Colonic mucosa (tissue), 4 donors: ENCODE data around the gene FNDC1. TPM values are rescaled to one million over a fixed set of nuclear protein-coding genes. Genes with fewer than 3 reads are reported as not detected.

Experiments used
- DNase-seq: peaks from one replicate; pipeline ENCODE4 v3.0.0-alpha.2; 2020
- H3K27ac ChIP-seq: fragments of 200-600 bp; one replicate; pipeline ENCODE4 v1.8.0; 2021
- H3K27me3 ChIP-seq: fragments of 200-600 bp; one replicate; pipeline ENCODE4 v1.8.0; 2021
- H3K36me3 ChIP-seq: fragments of 200-600 bp; one replicate; pipeline ENCODE4 v1.8.0; 2021
- H3K4me1 ChIP-seq: fragments of 200-600 bp; one replicate; pipeline ENCODE4 v1.8.0; 2021; ENCODE audit warnings: mild to moderate bottlenecking
- H3K4me3 ChIP-seq: fragments of 200-600 bp; one replicate; pipeline ENCODE4 v1.8.0; 2021
- H3K9ac ChIP-seq, 2 donors: one replicate each; pipeline ENCODE4 v1.7.0; 2013; ENCODE audit warnings: control low read depth in 2 of 2, low read depth in 2 of 2, low read length in 2 of 2
- H3K9me3 ChIP-seq: fragments of 200-600 bp; one replicate; pipeline ENCODE4 v1.8.0; 2021
- CTCF ChIP-seq: fragments of 200-600 bp; IDR thresholded peaks from one replicate; pipeline ENCODE4 v1.8.0; 2022; ENCODE audit warnings: antibody characterized with exemption, mild to moderate bottlenecking
- intact Hi-C: fragments of 100-400 bp; cut with DNase I; formaldehyde crosslinking; loops from one replicate; pipeline ENCODE4 v1.14.1; 2022
- total RNA-seq, 2 donors: library from RNA; stranded (reverse); fragmentation: NEBNext Ultra II Directional in 1 of 2; extraction: Animal tissue kit (Norgen Biotek cat#: 25700) in 1 of 2; gene quantifications; one replicate each; pipeline ENCODE4 v1.2.1, GENCODE V29; 2021
- donor health status: healthy.
- donor health status: DM: no; HTN: no; CAD: no.
- donor health status: DM: no; HTN: no; CAD: no.

FNDC1 gene
- total RNA-seq, 2 donors from 2014 or later = 0.05 to 1.1 TPM

GRCh38 chr6:159149641-159150040 is 19.6 kb upstream of the FNDC1 start:
- intact Hi-C loops = no loop called here
- DNase-seq = no peak

DNA sequence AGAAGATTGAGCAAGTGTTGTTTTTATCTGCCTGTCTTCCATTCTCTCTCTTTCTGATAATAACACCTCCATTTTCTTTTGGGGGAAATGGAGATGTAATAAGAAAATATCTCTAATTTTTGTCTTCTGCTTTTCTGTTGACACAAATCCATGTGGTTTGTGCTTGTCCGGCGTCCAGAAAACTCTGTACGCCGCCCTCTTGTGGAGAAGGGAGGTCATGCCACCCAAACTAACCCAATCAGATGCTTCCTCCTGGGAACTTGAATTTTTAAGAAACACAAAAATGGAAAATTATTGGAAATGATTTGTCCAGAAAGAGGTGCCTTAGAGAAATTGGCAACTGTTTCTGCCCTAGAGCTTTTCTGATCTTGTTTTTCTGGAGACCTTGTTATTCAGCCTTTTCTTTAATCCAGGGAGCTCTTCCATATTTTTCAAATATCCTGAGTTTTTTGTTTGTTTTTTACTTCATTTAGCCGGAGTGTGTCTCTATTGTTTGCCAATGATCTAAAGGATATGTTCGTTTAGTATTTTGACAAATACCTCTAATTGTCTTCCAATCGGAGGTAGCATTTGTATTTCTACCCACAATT is 17.8 kb upstream of the FNDC1 start:
- Histone ChIP-seq H3K27ac (no peak overlapping the region), H3K9me3 (no peaks in the 10 kb centered on the region), H3K36me3 (no peaks in the 10 kb centered on the region), H3K4me1 (no peaks in the 10 kb centered on the region), H3K27me3 (no peaks in the 10 kb centered on the region), H3K9ac (no peak overlapping the region), H3K4me3 (no peak overlapping the region)
- intact Hi-C loops = no loop called here
- TF ChIP-seq CTCF = peak; percentile 87
- DNase-seq = peak; percentile 54

More at GRCh38 chr6:159149641-159150040, 19.6 kb upstream of the FNDC1 start:
- Histone ChIP-seq H3K9me3 (no peaks in the 10 kb centered on the region), H3K27me3 (no peaks in the 10 kb centered on the region), H3K4me1 (no peaks in the 10 kb centered on the region), H3K27ac (no peak overlapping the region), H3K4me3 (no peak overlapping the region), H3K36me3 (no peaks in the 10 kb centered on the region), H3K9ac (no peak overlapping the region)
- no peak for TF ChIP-seq CTCF

DNA sequence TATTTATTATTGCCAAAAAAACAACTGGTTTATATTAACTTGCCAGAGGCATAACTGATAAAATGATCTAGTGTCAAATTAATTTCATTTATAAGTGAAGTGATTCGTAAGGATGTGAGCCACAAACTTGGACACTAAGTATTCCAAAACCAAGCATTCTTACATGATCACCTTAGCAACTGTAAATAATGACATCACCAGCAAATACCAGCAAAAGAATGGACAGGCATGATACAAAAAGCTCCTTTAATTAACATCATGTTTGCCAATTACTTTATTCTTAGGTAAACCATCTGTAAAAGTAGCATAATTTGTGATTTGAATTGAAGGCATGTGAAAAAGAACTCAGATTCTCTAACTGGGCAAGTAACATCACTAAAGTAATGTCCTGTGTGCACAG is 17.2 kb upstream of the FNDC1 start:
- no peak for DNase-seq
- no peak for TF ChIP-seq CTCF
- Histone ChIP-seq H3K27ac (no peak overlapping the region), H3K9me3 (no peaks in the 10 kb centered on the region), H3K4me1 (no peaks in the 10 kb centered on the region), H3K4me3 (no peak overlapping the region), H3K27me3 (no peaks in the 10 kb centered on the region), H3K9ac (no peak overlapping the region), H3K36me3 (no peaks in the 10 kb centered on the region)
- intact Hi-C loops = no loop called here

DNA sequence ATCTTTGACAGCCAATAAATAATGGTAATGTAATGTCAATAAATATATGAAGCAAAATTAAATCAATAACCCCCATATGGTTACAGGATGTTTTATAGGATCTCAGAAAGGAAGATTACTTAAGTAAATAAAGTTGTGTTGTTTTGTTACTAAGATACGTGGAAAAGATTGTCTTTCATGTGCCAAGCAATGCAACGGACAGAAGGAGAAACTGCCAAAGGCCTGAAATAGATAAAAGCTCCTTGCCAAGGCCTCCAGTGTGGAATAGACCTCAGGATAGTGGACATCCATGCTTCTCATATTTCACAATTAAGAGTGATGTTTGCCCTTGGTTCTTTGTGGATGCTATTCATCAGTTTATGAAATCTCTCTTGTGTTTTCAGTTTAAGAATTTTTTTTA is 16.4 kb upstream of the FNDC1 start:
- no peak for DNase-seq
- H3K36me3 ChIP-seq = no peaks in the 10 kb centered on the region
- no peaks in the 10 kb centered on the region for H3K27me3 ChIP-seq
- TF ChIP-seq CTCF = no peak
- H3K9me3 ChIP-seq = no peaks in the 10 kb centered on the region
- H3K4me3 ChIP-seq = no peak overlapping the region
- intact Hi-C loops = no loop called here
- no peak overlapping the region for H3K9ac ChIP-seq
- no peaks in the 10 kb centered on the region for H3K4me1 ChIP-seq
- H3K27ac ChIP-seq = no peak overlapping the region

DNA sequence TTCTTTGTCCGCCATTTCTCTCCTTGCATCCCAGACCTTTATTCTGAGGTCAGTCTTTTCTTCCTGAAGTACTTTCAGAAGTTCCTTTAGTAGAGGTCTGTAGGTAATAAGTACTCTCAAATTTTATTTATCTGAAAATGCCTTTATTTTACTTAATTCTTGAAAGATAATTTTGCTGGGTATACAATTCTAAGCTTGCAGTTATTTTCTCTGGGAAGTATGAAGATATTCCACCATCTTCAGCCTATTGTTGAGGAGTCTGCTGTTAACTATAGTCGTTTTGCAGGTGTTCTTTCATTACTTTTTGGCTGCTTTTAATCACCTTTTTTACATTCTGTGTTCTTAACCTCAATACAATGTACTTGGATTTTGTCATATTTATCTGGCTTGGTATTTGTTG is 13.5 kb upstream of the FNDC1 start:
- H3K4me1 ChIP-seq = no peaks in the 10 kb centered on the region
- H3K9ac ChIP-seq = no peak overlapping the region
- no peak for DNase-seq
- no peaks in the 10 kb centered on the region for H3K36me3 ChIP-seq
- intact Hi-C loops = no loop called here
- TF ChIP-seq CTCF = no peak
- H3K27ac ChIP-seq = no peak overlapping the region
- no peak overlapping the region for H3K4me3 ChIP-seq
- no peaks in the 10 kb centered on the region for H3K27me3 ChIP-seq
- no peaks in the 10 kb centered on the region for H3K9me3 ChIP-seq
